CD4-positive, alpha-beta T cell treated with Interferon alpha-2 for 1 hour (primary cell): ENCODE results near the gene POM121L2.
"Not testable (repeated sequence)": the region's sequence is repeated elsewhere in the genome, so short reads cannot be mapped to it uniquely, and the experiment has no call there.

Experiments used
- DNase-seq, 2 donors: peaks; one replicate each; pipeline ENCODE4 v3.0.0-alpha.2; 2020 to 2022

POM121L2 gene

GRCh38 chr6:27293436-27294098, 18.5 kb downstream of the POM121L2 start:
- no peak for DNase-seq

DNA sequence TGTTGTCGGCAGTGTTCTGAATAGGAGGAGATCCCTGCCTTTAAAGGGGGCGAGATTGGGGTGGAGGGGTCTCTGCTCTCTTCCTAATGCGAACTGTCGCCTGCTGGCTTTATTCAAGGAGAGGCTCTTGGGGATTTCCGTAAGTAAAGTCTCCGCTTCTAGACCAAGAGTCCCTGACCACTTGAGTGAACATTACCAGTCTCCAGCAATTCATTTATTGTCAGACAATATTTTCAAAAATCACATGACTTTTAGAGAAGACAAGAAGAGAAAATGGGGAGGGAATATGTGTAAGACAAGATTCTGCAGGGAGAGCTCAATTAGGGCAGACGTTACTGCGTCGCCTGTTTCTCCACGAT, 21.2 kb downstream of the POM121L2 start:
- DNase-seq, result no peak

DNA sequence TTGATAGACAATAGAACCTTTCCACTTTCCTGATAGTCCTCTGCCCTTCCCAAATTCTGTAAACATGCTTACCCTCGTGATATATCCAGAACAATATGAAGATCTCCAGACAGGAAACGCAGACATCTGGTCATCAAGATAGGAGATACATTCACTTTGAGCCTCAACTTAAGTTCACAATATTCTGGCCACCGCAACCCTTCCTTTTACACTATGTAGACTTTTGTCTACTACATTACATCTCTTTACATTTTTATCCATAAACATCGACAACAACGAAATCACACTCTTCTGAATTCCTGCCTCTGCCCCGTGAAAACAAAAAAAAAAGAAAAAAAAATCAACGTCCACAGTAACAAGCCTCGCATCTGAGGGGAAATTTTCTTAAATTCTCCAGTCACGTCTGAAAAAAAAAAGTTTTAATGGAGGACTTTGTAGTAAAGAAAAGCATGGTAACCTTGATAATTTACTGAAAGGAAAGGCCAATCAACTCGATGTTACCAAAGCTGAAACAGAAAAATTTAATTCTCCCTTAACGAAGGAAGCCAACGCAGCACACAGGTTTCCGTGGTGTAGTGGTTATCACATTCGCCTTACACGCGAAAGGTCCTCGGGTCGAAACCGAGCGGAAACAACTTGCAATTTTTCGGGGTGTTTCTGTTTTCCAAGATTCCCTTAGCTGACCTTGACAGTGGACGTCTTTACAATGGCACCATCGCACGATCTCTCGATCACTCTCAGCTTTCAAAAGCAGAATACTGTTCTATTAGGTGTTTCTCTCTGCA, 21.8 kb downstream of the POM121L2 start:
- DNase-seq, result no peak

GRCh38 chr6:27288136-27289044, 23.7 kb downstream of the POM121L2 start:
- no peak for DNase-seq

- DNase-seq, result no peak
Measured at GRCh38 chr6:27287751-27288135, 24.3 kb downstream of the POM121L2 start.

GRCh38 chr6:27286141-27286540, 25.9 kb downstream of the POM121L2 start:
- DNase-seq, result no peak

GRCh38 chr6:27283279-27283678, 28.8 kb downstream of the POM121L2 start:
- DNase-seq, result no peak

- DNase-seq, result no peak
Measured at GRCh38 chr6:27281569-27281968, 30.5 kb downstream of the POM121L2 start.

DNA sequence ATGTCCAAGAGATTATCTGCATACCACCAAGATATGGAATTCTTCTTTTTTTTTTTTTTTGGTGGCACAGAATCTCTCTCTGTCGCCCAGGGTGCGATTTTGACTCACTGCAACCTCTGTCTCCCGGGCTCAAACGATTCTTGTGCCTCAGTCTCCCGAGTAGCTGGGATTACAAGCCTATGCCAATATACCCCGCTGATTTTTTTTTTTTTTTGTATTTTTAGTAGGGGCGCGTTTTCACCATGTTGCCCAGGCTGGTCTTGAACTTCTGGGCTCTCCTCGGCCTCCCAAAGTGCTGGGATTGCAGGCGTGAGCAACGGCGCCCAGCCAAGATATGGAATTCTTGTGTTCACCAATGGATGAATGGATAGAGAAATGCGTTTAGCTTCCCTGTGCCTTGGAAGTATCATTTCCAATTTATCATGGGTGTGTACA, 31.0 kb downstream of the POM121L2 start:
- no peak for DNase-seq

GRCh38 chr6:27280540-27281000, 31.5 kb downstream of the POM121L2 start:
- no peak for DNase-seq

DNA sequence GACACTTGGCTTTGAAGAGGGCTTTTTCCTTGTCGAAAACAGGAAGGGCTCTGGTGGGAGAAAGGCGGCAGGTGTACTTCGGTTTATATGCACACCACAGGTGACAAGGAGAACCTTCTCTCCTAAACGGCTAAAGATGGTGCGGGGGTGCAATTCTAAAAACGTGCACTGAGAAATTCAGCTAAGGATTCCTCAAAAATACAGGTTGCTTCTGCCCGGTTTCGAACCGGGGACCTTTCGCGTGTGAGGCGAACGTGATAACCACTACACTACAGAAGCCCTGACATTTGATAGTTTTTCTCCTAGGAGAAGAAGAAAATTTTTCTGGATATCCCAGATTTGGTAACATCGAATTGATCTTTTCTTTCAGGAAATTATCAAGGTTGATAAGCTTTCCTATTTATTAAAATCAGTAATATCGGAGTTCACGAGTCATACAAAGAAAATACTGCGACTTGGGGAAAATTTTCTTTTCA, 32.0 kb downstream of the POM121L2 start:
- DNase-seq, result no peak

GRCh38 chr6:27279513-27280063, 32.5 kb downstream of the POM121L2 start:
- DNase-seq, result no peak

DNA sequence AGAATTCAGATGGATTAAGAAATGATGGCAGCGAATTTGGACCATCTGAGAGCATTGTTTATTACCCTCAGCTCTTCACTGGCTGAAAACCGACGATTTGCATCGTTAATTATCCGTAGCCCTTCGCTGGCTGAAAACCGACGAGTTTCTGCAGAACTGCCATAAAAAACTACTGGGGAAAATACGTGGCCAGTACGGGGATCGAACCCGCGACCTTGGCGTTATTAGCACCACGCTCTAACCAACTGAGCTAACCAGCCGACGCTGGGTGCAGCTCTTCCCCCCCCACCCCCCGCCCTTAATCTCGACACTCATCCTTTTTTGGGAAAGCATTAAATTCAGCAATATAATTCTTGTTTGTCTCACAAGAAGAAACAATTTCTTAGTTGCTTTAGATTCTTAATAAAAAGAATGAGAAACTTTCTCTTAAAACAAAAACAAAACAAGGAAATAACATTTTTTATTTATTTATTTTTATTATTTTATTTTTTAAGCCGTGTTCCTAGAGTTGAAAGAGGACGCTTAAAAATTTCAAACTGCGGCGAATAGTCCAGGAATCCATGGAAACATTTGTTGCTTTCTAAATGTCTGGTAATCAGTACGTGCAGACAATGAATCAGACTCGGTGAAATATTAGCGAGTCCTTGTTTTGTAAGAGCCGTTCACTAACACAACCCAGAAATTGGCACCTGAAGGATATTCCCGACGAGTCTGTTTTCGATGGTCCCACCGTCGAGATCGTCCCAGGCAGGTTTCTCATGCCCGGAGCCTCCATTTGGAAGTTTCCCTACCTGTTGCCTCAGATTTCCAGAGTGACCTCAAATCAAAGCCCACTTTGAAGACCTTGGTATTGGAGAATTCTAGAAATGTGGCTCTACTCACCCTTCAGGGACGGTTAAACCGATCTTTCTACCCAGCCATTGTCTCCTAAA, 36.8 kb downstream of the POM121L2 start:
- DNase-seq, result no peak

GRCh38 chr6:27273783-27274182, 38.3 kb downstream of the POM121L2 start:
- no peak for DNase-seq

DNA sequence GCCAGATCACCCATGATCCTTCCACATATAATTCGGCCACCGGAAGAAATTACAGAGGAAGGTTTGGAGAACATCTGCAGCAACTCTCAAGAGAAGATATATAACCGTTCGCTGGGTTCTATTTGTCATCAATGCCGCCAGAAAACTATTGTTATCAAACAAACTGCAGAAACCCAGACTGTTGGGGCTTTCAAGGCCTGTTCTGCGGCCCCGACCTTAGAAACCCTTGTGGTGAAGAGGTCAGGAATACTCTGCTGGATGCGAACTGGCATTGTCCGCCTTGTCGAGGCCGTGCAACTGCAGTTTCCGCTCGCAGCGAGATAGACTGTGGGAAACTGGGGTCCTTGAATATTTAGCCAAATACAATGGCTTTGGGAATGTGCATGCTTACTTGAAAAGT, 43.3 kb downstream of the POM121L2 start:
- DNase-seq, result no peak

- DNase-seq, result no peak
Measured at GRCh38 chr6:27267857-27268434, 44.1 kb downstream of the POM121L2 start.

DNA sequence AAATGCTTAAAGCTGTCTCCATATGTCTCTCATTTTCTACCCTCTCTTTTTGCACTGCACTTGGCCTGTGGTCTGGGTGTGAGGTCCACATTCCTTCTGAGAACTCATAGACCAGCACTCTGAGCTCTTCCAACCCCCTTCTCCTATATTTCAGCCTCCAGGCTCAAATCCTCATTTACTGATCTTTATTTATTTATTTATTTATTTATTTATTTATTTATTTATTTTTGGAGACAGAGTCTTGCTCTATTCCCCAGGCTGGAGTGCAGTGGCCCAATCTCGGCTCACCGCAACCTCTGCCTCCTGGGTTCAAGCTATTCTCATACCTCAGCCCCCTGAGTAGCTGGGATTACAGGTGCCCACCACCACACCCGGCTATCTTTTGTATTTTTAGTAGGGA, 45.1 kb downstream of the POM121L2 start:
- not testable (repeated sequence) for DNase-seq

- no peak for DNase-seq
Measured at GRCh38 chr6:27263886-27264285, 48.2 kb downstream of the POM121L2 start.

DNA sequence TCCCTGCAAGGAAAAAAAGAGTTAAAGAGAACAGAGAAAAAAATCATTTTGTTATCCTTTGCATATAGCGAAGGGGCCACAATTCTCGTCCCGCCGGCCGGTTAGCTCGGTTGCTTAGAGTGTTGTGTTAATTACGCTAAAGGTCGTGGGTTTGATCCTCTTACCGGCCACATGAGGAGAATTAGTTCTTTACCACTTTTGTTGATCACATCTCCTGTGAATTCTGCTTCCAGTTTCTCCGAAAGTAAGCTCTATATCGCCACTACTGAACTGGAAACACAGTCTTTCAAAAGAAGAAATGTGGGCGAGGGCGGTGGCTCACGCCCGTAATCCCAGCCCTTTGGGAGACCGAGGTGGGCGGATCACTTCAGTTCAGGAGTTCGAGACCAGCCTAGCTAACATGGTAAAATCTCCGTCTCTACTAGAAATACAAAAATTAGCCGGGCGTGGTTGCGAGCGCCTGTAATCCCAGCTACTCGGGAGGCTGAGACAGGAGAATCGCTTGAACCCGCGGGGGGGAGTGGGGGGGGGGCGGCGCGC, 51.2 kb downstream of the POM121L2 start:
- no peak for DNase-seq

GRCh38 chr6:27260369-27260768, 51.7 kb downstream of the POM121L2 start:
- DNase-seq, result no peak
